Body of pancreas (tissue), 4 donors: Measurements from ENCODE around the gene RBMS1.

ENCODE experiments used
- POLR2A ChIP-seq, 3 donors: fragments of 450-650 bp; IDR thresholded peaks; one replicate each; pipeline ENCODE4 v1.6.1; 2016; ENCODE audit warnings: antibody characterized with exemption in 3 of 3, mild to moderate bottlenecking in 2 of 3
- TF ChIP-seq, protein P1 (sequence below), 7 experiments: fragments of 450-650 bp in 4 of 7; fragments of 200-600 bp in 3 of 7; sonication (generic) in 3 of 7; IDR thresholded peaks; one replicate each; pipeline ENCODE4 v1.5.1; 2016 to 2019; ENCODE audit warnings: antibody characterized with exemption in 7 of 7

DNA sequence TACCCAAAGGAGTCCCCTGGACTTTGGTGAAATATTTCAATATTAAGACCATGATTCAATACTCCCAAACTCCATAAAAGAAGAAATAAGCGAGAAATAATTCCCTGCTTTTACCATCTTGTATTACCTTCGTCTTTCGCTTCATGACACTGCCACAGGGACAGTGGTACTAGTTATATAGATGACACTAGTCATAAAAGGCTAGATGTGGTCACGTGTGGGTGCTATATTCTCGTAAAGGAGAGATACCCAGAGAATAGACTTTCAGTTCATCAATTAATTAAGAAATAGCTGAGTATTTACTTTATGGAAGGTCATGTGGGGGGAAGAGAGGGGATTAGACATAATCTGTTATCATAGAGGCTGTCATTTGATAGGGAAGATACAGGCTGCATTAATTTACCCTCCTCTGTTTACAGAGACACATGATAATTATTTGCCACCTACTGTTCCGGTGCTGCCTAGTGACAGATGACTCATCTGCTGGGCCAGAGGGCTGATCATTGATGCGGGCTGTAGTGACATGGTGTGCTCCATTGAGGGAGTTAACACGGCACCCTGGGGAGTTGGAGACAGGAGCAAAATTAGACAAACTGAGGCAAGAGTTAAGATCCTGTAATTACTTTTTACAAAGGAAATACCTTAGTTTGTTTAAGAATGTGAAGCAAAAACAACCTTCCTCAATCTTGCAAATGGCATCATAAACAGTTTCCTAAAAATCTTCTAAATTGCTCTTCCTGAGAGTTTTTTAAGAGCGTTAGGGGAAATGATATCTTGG is 215.3 kb downstream of the RBMS1 start:
- TF ChIP-seq, protein P1, sequence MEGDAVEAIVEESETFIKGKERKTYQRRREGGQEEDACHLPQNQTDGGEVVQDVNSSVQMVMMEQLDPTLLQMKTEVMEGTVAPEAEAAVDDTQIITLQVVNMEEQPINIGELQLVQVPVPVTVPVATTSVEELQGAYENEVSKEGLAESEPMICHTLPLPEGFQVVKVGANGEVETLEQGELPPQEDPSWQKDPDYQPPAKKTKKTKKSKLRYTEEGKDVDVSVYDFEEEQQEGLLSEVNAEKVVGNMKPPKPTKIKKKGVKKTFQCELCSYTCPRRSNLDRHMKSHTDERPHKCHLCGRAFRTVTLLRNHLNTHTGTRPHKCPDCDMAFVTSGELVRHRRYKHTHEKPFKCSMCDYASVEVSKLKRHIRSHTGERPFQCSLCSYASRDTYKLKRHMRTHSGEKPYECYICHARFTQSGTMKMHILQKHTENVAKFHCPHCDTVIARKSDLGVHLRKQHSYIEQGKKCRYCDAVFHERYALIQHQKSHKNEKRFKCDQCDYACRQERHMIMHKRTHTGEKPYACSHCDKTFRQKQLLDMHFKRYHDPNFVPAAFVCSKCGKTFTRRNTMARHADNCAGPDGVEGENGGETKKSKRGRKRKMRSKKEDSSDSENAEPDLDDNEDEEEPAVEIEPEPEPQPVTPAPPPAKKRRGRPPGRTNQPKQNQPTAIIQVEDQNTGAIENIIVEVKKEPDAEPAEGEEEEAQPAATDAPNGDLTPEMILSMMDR (IDR thresholded peaks at IDR 0.05): no peak
- no peak for TF ChIP-seq POLR2A (IDR thresholded peaks at IDR 0.05)
